Measurements from ENCODE around the gene IL3RA. TPM values are rescaled to one million over a fixed set of nuclear protein-coding genes. Genes with fewer than 3 reads are reported as not detected.
"Not testable (repeated sequence)": the region's sequence is repeated elsewhere in the genome, so short reads cannot be mapped to it uniquely, and the experiment has no call there.

Gene IL3RA
- total and polyA plus RNA-seq, 4 donors = 0.33 to 1.7 (median 1.0) TPM

GRCh38 chrX:1361910-1362309, 25.3 kb downstream of the IL3RA start:
- Histone ChIP-seq H3K4me3 (ENCODE audit: low read depth in 1 of 3, low read length in 3 of 3) (no peak overlapping the region), H3K9ac (ENCODE audit: low read depth in 1 of 2, low read length in 2 of 2) (no peak overlapping the region), H3K9me3 (ENCODE audit: control insufficient read depth in 4 of 4, low read length in 3 of 4) (peaks cover 0 to 3% (median 2%) of the 10 kb centered on the region in 4 donors), H3K36me3 (ENCODE audit: control insufficient read depth in 4 of 4, insufficient read depth in 3 of 4, low read depth in 1 of 4, low read length in 3 of 4) (peaks cover 0 to 13% (median 7%) of the 10 kb centered on the region in 4 donors), H3K27me3 (ENCODE audit: control insufficient read depth in 4 of 4, insufficient read depth in 4 of 4, low read length in 3 of 4) (no peaks in the 10 kb centered on the region), H3K27ac (ENCODE audit: low read depth in 1 of 2, low read length in 2 of 2) (no peak overlapping the region), H3K4me1 (ENCODE audit: control insufficient read depth in 4 of 4, insufficient read depth in 4 of 4, low read length in 3 of 4) (no peaks in the 10 kb centered on the region)
- TF ChIP-seq CTCF (IDR thresholded peaks at IDR 0.05; ENCODE audit: low read depth, low read length, missing input control) = no peak
- no peak for TF ChIP-seq MAX (IDR thresholded peaks at IDR 0.05)
- TF ChIP-seq FOXA2 (IDR thresholded peaks at IDR 0.05) = no peak
- TF ChIP-seq FOXA1 (IDR thresholded peaks at IDR 0.05) = no peak
- TF ChIP-seq ATF3 (IDR thresholded peaks at IDR 0.05) = no peak
- no peak for TF ChIP-seq REST (IDR thresholded peaks at IDR 0.05)
- TF ChIP-seq HNF4A (conservative IDR thresholded peaks at IDR 0.05) = no peak
- no peak for TF ChIP-seq HNF4G (IDR thresholded peaks at IDR 0.05)
- no peak for TF ChIP-seq NR2F2 (IDR thresholded peaks at IDR 0.05)
- TF ChIP-seq GABPA (IDR thresholded peaks at IDR 0.05 in 1 of 2, conservative IDR thresholded peaks at IDR 0.05 in 1 of 2) = no peak
- DNase-seq (ENCODE audit: low spot score) = no peak
- 94% methylated on average over 2 of the region's 2 CpGs for WGBS

GRCh38 chrX:1366363-1366762, 29.8 kb downstream of the IL3RA start:
- not testable (repeated sequence) for DNase-seq (ENCODE audit: low spot score); H3K36me3 ChIP-seq (ENCODE audit: control insufficient read depth in 4 of 4, insufficient read depth in 3 of 4, low read depth in 1 of 4, low read length in 3 of 4); H3K9ac ChIP-seq (ENCODE audit: low read depth in 1 of 2, low read length in 2 of 2); H3K4me1 ChIP-seq (ENCODE audit: control insufficient read depth in 4 of 4, insufficient read depth in 4 of 4, low read length in 3 of 4); H3K9me3 ChIP-seq (ENCODE audit: control insufficient read depth in 4 of 4, low read length in 3 of 4); H3K4me3 ChIP-seq (ENCODE audit: low read depth in 1 of 3, low read length in 3 of 3); H3K27me3 ChIP-seq (ENCODE audit: control insufficient read depth in 4 of 4, insufficient read depth in 4 of 4, low read length in 3 of 4); H3K27ac ChIP-seq (ENCODE audit: low read depth in 1 of 2, low read length in 2 of 2)
- WGBS = 96% methylated on average over 62 of the region's 63 CpGs

GRCh38 chrX:1368385-1368698, 31.8 kb downstream of the IL3RA start:
- H3K4me3 ChIP-seq (ENCODE audit: low read depth in 1 of 3, low read length in 3 of 3) = no peak overlapping the region
- H3K9ac ChIP-seq (ENCODE audit: low read depth in 1 of 2, low read length in 2 of 2) = no peak overlapping the region
- no peak for DNase-seq (ENCODE audit: low spot score)
- no peaks in the 10 kb centered on the region for H3K36me3 ChIP-seq (ENCODE audit: control insufficient read depth in 4 of 4, insufficient read depth in 3 of 4, low read depth in 1 of 4, low read length in 3 of 4)
- H3K27ac ChIP-seq (ENCODE audit: low read depth in 1 of 2, low read length in 2 of 2) = no peak overlapping the region
- H3K9me3 ChIP-seq (ENCODE audit: control insufficient read depth in 4 of 4, low read length in 3 of 4) = no peaks in the 10 kb centered on the region
- no peaks in the 10 kb centered on the region for H3K4me1 ChIP-seq (ENCODE audit: control insufficient read depth in 4 of 4, insufficient read depth in 4 of 4, low read length in 3 of 4)
- H3K27me3 ChIP-seq (ENCODE audit: control insufficient read depth in 4 of 4, insufficient read depth in 4 of 4, low read length in 3 of 4) = no peaks in the 10 kb centered on the region
- TF ChIP-seq ATF3 (IDR thresholded peaks at IDR 0.05) (no peak), FOXA1 (IDR thresholded peaks at IDR 0.05) (no peak), HNF4A (conservative IDR thresholded peaks at IDR 0.05) (no peak), ZBTB33 (IDR thresholded peaks at IDR 0.05) (no peak), NR2F2 (IDR thresholded peaks at IDR 0.05) (no peak), SP1 (IDR thresholded peaks at IDR 0.05) (no peak), RAD21 (IDR thresholded peaks at IDR 0.05) (no peak)
- WGBS = 88% methylated on average over 4 of the region's 4 CpGs
